Activated naive CD8-positive, alpha-beta T cell treated with anti-CD3 and anti-CD28 coated beads, Interleukin-2, amount 50 U/mL, for 24 hours (primary cell): ENCODE data around the gene UBC.
"Not testable (repeated sequence)": the region's sequence is repeated elsewhere in the genome, so short reads cannot be mapped to it uniquely, and the experiment has no call there.

Experiments used
- ATAC-seq: fragments of 150-1000 bp; cut with Tn5 transposase; one replicate; pipeline ENCODE4 v1.10.0; 2021
- DNase-seq: peaks from one replicate; pipeline ENCODE4 v3.0.0; 2021
- H3K27ac Mint-ChIP-seq: one replicate; pipeline ENCODE4 v1.8.0; 2021; ENCODE audit warnings: mild to moderate bottlenecking, mixed read lengths
- H3K27me3 Mint-ChIP-seq: one replicate; pipeline ENCODE4 v1.8.0; 2021; ENCODE audit warnings: mixed read lengths
- H3K36me3 Mint-ChIP-seq: one replicate; pipeline ENCODE4 v1.8.0; 2021; ENCODE audit warnings: low read depth, mixed read lengths
- H3K4me1 Mint-ChIP-seq: one replicate; pipeline ENCODE4 v1.8.0; 2021; ENCODE audit warnings: mixed read lengths
- H3K4me3 Mint-ChIP-seq: one replicate; pipeline ENCODE4 v1.8.0; 2021; ENCODE audit warnings: mild to moderate bottlenecking, moderate library complexity, mixed read lengths
- H3K9me3 Mint-ChIP-seq: one replicate; pipeline ENCODE4 v1.8.0; 2021; ENCODE audit warnings: mixed read lengths

UBC gene

DNA sequence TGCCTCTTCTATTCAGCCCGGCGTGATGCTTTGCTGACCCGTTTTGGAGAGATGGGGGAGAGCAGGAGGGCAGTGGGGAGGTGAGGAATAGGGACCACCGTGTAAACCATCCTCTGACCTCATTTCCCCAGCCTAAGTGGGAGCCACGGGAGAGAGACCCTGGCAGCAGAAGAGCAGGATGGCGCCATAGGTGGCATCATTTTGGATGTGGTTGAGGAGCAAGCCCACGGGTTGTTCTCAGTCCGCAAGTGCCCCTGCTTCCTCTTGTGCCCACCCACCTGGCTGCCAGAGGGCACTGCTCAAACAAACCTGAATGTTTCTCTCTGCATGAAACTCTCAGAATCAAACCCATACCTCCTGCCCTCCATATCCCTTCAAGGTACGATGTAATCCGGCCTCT is 10.7 kb upstream of the UBC start:
- Mint-ChIP-seq H3K27me3 (peaks cover 12% of the 10 kb centered on the region), H3K27ac (no peak overlapping the region), H3K4me3 (no peak overlapping the region), H3K9me3 (peaks cover 3% of the 10 kb centered on the region), H3K4me1 (peaks cover 78% of the 10 kb centered on the region), H3K36me3 (peaks cover 9% of the 10 kb centered on the region)
- DNase-seq (no peak), ATAC-seq (no peak)

DNA sequence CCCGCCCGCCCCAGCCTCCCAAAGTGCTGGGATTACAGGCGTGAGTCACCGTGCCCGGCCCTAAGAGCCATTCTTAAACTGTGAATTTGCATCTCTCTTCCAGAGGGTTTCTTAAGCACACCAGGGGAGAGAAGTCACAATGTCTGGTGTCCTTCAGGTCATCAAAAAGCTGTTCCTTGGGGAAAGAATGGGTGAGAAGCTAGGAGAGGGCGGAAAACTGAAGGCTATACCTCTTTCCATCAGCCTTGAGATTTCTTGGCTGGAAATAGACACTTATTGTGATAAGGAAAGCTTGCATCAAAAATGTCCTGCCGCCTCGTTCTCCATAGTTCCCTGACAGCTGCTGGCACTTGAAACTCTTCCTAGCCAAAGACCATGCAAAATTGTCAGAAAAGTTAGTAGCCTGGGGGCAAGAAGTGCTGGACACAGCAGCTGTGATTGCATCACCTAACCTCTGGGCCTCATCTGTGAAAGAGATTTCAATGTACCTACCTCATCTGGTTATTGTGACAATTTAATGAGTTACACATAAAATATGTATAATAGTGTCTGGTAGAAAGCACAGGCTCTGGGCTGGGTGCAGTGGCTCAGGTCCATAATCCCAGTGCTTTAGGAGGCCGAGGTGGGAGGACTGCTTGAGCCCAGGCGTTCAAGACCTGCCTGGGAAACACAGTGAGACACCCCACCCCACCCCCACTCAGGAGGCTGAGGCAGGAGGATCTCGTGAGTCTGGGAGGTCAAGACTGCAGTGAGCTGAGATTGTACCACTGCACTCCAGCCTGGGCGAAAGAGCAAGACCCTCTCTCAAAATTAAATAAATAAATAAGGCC is 9.7 kb upstream of the UBC start:
- H3K36me3 Mint-ChIP-seq = peaks cover 9% of the 10 kb centered on the region
- DNase-seq (no peak), ATAC-seq (no peak)
- peaks cover 3% of the 10 kb centered on the region for H3K9me3 Mint-ChIP-seq
- peaks cover 12% of the 10 kb centered on the region for H3K27me3 Mint-ChIP-seq
- peaks cover 78% of the 10 kb centered on the region for H3K4me1 Mint-ChIP-seq
- no peak overlapping the region for H3K4me3 Mint-ChIP-seq
- H3K27ac Mint-ChIP-seq = no peak overlapping the region

DNA sequence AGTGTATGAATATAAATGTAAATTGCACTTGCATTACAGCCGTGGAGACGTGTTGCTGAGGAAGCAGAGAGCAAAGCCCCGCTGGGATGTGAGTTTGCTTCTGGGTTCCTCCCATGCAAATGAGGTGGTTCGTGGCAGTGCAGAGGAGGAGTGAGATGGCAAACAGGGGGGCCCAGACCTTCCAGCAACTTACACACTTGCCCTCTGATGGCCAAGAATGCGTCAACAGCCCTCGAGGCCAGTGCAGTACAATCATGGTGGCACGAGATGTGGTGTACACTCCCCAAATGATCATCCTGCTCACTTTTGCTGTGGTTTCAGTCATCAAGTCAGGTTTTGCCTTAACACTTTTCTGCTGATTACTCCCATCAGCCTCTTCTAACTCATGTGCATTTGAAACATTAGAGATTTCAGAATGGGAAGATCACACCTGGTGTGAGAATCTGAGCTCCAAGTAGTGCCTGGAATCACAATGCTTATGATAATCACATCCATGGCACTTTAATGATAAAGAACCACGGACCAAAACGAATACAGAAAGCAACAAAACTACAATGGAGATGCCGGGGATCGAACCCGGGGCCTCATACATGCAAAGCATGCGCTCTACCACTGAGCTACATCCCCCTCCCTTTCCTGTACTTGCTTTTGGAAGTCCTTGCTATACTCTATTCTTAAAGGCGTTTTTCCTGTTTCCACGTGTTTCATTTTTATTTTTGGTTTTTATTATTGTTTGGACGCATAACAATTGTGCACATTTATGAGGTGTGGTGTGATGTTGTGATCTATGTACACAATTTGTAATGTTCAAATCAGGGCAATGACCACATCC is 7.0 kb upstream of the UBC start:
- peak; percentile 86 for DNase-seq
- H3K36me3 Mint-ChIP-seq = peaks cover 3% of the 10 kb centered on the region
- H3K4me1 Mint-ChIP-seq = peaks cover 83% of the 10 kb centered on the region
- H3K9me3 Mint-ChIP-seq = no peaks in the 10 kb centered on the region
- H3K27me3 Mint-ChIP-seq = peaks cover 3% of the 10 kb centered on the region
- peak overlapping the region; percentile 81 for H3K4me3 Mint-ChIP-seq
- ATAC-seq = peak; percentile 84
- H3K27ac Mint-ChIP-seq = peak overlapping the region; percentile 98

DNA sequence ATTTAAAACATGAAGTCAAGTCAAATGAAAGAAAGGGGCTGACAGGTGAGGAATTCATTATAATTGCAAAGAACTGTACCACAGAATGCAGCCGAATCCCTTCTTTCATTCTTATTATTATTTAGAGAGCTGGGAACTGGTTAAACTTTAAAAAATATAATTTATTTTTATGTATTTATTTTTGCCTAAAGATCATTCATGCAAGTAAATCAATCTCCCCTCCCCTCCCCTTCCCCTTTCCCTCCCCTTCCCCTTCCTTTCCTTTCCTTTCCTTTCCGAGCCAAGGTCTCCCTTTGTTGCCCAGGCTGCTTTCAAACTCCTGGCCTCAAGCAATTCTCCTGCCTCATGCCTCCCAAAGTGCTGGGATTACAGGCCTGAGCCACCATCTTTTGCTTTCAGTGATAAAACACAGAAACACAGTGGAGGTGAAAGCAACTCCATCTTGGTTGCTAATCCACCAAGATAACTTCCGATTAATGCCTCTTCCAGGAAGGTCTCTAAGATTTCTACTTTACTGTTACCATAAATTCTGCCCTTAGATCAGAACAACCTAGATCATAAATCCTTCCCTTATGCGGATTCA is 6.0 kb upstream of the UBC start:
- ATAC-seq = no peak
- Mint-ChIP-seq H3K27me3 (peaks cover 3% of the 10 kb centered on the region), H3K36me3 (peaks cover 3% of the 10 kb centered on the region)

GRCh38 chr12:124919521-124920352 is 5.3 kb upstream of the UBC start:
- H3K4me1 Mint-ChIP-seq = peaks cover 91% of the 10 kb centered on the region
- ATAC-seq = peak; percentile 3

More for the DNA sequence above, 6.0 kb upstream of the UBC start:
- no peaks in the 10 kb centered on the region for H3K9me3 Mint-ChIP-seq
- DNase-seq = no peak
- peak overlapping the region; percentile 98 for H3K27ac Mint-ChIP-seq
- H3K4me3 Mint-ChIP-seq = peak overlapping the region; percentile 81
- peaks cover 90% of the 10 kb centered on the region for H3K4me1 Mint-ChIP-seq

GRCh38 chr12:124918622-124918988 is 4.2 kb upstream of the UBC start:
- peaks cover 95% of the 10 kb centered on the region for H3K4me1 Mint-ChIP-seq
- H3K4me3 Mint-ChIP-seq = peak overlapping the region; percentile 99
- H3K9me3 Mint-ChIP-seq, H3K27me3 Mint-ChIP-seq, ATAC-seq, DNase-seq: not testable (repeated sequence)
- H3K27ac Mint-ChIP-seq = peak overlapping the region; percentile 98
- peaks cover 13% of the 10 kb centered on the region for H3K36me3 Mint-ChIP-seq

More at GRCh38 chr12:124919521-124920352, 5.3 kb upstream of the UBC start:
- Mint-ChIP-seq H3K4me3 (peak overlapping the region; percentile 76), H3K27ac (peak overlapping the region; percentile 98), H3K27me3 (peaks cover 3% of the 10 kb centered on the region), H3K9me3 (no peaks in the 10 kb centered on the region), H3K36me3 (peaks cover 3% of the 10 kb centered on the region)
- peak; percentile 49 for DNase-seq

- Mint-ChIP-seq H3K4me3 (peak overlapping the region; percentile 99), H3K36me3 (peaks cover 19% of the 10 kb centered on the region), H3K4me1 (peaks cover 95% of the 10 kb centered on the region), H3K27me3 (peaks cover 3% of the 10 kb centered on the region), H3K27ac (peak overlapping the region; percentile 98), H3K9me3 (no peaks in the 10 kb centered on the region)
- no peak for DNase-seq
- ATAC-seq = no peak
Observed at GRCh38 chr12:124917841-124918621, 3.6 kb upstream of the UBC start.

- peaks cover 94% of the 10 kb centered on the region for H3K4me1 Mint-ChIP-seq
- peaks cover 3% of the 10 kb centered on the region for H3K27me3 Mint-ChIP-seq
- no peaks in the 10 kb centered on the region for H3K9me3 Mint-ChIP-seq
- peak overlapping the region; percentile 98 for H3K27ac Mint-ChIP-seq
- DNase-seq (peak; percentile 90), ATAC-seq (peak; percentile 68)
- H3K4me3 Mint-ChIP-seq = peak overlapping the region; percentile 99
- peaks cover 26% of the 10 kb centered on the region for H3K36me3 Mint-ChIP-seq
Observed at GRCh38 chr12:124917135-124917840, 2.8 kb upstream of the UBC start.

DNA sequence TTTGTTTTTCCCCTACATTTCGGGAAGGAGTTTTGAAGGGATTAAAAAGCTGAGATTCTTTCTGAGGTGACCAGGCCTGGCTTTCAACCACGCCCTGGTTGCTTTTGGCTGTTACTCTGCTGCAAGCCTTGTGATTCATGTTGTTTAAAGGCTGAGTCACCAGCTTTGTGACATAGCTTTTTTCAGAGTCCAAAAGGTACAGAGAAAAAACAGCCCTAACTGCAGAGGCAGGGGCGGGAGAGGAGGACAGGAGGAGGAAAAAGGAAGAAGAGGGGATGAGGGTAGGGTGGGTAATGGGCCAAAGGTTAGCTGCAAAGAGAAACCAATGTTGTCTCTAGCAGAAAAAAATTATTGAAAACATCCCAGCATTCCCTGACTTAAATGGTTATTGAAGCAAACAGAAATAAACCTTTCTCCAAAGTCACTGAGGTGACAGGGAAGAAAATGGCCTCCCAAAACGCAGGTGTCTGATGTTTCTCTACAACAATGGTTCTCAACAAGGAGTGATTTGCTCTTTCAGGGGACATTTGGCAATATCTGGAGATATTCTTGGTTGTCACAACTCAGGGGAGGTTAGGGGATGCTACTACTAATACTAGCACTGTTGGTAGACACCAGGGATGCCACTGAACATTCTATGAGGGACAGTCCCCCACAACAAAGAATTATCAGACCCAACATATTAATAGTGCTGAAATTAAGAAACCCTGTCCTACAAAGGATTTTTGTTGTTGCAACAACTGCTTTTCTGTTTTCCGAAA is 2.1 kb upstream of the UBC start:
- Mint-ChIP-seq H3K27me3 (no peaks in the 10 kb centered on the region), H3K4me1 (peaks cover 90% of the 10 kb centered on the region), H3K27ac (peak overlapping the region; percentile 98), H3K9me3 (no peaks in the 10 kb centered on the region), H3K4me3 (peak overlapping the region; percentile 99), H3K36me3 (peaks cover 27% of the 10 kb centered on the region)
- ATAC-seq (no peak), DNase-seq (peak; percentile 53)

DNA sequence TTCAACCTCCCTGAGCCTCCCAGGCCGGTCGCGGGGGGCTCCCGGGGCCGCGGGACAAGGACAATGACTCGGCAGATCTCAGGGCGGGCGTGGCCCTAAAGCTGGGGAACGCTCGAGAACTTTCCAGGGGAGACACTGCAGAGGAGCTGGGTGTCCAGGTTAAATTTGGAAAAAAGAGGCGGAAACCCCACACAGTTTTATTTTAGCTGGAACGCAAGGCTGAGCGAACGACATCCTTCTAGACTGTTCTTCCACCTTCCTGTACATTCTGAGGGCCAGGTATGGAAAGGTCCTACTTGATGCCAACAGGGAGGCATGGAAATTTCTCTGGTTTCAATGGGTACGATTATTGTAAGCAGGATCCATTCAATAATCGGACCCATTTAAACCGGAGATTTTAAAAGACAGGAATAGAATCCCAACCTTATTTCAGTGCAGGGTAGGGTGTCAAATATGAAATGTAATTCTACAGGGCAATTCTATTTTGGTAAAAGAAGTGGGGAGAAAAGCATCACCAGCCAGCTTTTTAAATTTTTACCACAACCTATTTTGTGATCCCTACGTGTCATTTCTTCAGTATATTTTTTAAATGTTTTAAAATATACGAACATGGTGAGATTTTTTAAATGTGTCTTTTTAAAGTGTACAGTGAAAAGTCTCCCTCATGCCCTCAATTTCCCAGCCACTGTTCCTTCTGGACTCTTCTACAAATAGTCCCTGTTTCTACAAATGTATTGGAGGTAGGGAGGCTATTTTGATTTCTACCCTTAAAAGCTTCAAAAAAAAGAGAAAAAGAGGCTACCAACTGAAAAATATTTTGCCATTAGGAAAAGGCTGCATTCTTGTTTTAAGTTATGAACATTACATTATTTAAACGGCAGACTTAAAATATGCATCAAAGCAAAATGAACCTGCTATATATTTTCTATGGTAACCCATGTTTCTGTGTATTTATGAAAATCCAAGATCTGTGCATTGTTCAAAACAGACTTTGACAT is 1.1 kb upstream of the UBC start:
- Mint-ChIP-seq H3K9me3 (no peaks in the 10 kb centered on the region), H3K27me3 (no peaks in the 10 kb centered on the region), H3K36me3 (peaks cover 37% of the 10 kb centered on the region), H3K27ac (peak overlapping the region; percentile 98), H3K4me3 (peak overlapping the region; percentile 99), H3K4me1 (peaks cover 89% of the 10 kb centered on the region)
- no peak for ATAC-seq
- DNase-seq = peak; percentile 57

DNA sequence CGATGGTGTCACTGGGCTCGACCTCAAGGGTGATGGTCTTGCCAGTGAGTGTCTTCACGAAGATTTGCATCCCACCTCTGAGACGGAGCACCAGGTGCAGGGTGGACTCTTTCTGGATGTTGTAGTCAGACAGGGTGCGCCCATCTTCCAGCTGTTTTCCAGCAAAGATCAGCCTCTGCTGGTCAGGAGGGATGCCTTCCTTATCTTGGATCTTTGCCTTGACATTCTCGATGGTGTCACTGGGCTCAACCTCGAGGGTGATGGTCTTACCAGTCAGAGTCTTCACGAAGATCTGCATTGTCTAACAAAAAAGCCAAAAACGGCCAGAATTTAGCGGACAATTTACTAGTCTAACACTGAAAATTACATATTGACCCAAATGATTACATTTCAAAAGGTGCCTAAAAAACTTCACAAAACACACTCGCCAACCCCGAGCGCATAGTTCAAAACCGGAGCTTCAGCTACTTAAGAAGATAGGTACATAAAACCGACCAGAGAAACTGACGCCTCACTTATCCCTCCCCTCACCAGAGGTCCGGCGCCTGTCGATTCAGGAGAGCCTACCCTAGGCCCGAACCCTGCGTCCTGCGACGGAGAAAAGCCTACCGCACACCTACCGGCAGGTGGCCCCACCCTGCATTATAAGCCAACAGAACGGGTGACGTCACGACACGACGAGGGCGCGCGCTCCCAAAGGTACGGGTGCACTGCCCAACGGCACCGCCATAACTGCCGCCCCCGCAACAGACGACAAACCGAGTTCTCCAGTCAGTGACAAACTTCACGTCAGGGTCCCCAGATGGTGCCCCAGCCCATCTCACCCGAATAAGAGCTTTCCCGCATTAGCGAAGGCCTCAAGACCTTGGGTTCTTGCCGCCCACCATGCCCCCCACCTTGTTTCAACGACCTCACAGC is 717 bp downstream of the UBC start:
- peak overlapping the region; percentile 99 for H3K27ac Mint-ChIP-seq
- peaks cover 76% of the 10 kb centered on the region for H3K4me1 Mint-ChIP-seq
- no peaks in the 10 kb centered on the region for H3K9me3 Mint-ChIP-seq
- no peaks in the 10 kb centered on the region for H3K27me3 Mint-ChIP-seq
- peaks cover 39% of the 10 kb centered on the region for H3K36me3 Mint-ChIP-seq
- peak overlapping the region; percentile 99 for H3K4me3 Mint-ChIP-seq
- peak; percentile 94 for DNase-seq
- ATAC-seq = peak; percentile 44
